HG03175 (cell line): ENCODE measurements around the gene TTC28.

Source experiments
- ATAC-seq: cut with Tn5 transposase; IDR thresholded peaks from one replicate; pipeline ENCODE4 v1.9.1; 2021; ENCODE audit warnings: mild to moderate bottlenecking, moderate library complexity; ENCODE audit not compliant: unreplicated experiment

Gene TTC28

DNA sequence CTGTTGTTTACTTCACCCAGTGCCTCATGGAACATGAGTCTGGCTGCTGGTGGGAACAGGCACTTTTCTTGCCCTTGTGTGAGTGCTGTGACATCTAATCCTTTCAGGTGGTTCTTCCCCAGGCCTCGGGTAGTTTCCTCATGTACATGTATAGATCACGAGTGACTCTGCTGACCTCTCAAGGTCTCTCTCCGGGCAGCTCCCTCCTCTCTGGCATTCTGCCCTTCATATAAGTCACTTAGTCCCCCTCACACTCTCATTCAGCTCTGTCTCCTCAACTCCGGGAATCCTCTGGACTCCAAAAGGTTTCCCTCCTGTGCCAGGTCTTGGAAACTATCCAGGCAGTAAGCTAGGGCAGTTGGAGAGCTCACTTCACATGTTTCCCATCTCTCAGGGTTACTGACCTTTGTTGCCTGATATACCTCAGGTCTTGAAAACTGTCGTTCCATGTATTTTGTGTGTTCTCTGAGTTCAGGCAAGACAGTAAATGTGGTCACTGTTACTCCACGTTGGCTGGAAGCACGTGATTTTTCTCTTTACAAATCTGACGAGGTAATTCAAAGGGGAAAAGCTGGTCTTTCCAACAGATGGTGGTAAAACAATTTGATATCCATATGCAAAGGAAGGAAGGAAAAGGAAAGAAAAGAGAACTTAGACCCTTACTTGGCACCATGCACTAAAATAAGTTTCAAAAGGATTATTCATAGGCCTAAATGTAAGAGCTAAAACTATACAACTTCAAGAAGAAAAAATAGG is 720.1 kb downstream of the TTC28 start:
- no peak for ATAC-seq

DNA sequence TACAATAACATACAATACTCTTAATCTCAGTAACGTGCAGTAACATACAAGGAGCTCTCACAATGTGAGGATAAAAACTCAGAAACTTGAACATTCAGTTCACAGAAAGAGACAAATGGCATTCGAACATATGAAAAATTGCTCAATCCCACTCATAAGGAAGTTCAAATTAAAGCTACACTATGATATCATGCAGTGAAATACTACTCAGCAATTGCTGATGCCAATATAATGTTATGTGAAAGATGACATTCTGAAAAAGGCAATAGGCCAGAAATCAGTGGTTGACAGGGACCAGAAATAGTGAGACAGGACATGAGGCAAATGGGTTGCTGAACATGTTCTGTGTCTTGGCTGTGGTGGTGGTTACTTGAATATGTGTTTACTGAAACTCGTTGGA is 726.9 kb downstream of the TTC28 start:
- ATAC-seq = no peak

DNA sequence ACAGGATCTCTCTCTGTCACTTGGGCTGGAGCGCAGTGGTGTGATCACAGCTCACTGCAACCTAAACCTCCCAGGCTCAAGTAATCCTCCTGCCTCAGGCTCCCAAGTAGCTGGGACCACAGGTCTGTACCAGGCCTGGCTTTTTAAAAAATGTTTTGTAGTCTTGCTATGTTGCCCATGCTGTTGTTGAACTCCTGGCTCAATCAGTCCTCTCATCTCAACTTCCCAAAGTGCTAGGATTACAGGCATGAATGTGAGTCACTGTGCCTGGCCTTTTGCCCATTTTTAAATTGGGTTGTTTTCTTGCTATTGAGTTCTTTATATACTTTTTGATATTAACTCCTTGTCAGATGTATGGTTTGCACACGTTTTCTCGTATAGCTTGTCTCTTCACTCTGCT is 727.5 kb downstream of the TTC28 start:
- ATAC-seq = no peak

DNA sequence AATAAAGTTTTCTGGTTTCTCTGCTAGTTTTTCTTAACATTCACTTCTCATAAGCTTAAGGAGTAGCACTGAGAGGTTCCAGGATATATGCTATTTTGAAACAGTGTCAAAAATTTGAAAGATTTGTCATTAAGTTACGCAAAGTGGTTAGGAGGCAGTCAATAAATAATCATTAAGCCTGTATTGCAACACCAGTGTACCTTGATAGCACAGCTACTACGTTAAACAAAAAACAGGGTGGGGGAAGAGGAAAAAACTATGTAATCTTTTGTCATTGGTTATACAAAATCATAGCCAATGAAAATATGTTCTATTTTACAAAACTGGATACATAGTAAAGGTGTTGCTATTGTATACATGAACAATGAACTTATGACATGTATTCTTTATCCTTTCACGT is 730.2 kb downstream of the TTC28 start:
- no peak for ATAC-seq

DNA sequence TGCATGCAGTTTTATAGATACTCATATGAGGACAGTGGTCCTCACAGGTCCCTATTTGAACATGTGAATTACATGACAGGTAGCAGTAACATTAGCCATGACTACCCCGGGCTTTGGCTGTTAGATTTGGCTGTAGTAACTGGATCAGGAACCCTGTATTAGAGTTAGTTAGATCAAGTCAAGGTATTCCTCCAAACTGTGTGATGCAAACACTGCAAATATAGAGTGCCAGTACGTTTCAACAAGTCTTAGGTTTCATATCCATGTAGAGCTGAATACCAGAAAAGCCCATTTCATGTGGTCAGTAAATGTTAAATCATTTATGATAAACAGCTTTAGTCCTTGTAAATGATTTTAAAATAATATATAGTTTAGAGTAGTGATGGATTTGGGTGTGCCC is 731.1 kb downstream of the TTC28 start:
- ATAC-seq = no peak

DNA sequence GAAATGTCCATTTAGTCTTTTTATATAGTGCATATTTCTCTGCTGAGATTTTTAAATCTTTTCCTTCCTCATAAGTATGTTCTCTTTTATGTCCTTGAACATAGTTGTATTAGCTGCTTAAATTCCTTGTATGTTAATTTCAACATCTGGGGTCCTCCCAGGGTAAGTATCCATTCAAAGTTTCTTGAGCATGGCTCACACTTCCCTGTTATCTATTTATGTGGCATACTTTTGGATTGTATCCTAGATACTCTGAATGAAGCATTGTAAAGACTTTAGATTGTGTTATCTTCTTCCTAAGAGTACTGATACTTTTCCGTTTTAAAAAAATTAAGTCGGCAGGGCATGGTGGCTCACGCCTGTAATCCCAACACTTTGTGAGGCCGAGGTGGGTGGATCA is 732.2 kb downstream of the TTC28 start:
- ATAC-seq = no peak

DNA sequence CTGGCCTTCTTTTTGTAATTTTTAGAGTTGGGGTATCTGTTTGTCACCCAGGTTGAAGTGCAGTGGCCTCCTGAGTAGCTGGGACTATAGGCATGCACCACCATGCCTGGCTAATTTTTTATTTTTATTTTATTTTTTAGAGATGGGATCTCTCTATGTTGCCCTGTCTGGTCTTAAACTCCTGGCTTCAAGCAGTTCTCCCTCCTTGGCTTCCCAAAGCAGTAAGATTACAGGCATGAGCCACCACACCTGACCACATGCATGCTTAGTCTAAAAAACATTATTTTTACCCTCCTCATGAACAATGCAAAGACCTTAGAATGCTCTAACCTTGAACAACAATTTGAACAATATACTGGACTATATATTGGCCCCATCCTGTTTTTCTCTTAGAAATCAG is 738.5 kb downstream of the TTC28 start:
- no peak for ATAC-seq

DNA sequence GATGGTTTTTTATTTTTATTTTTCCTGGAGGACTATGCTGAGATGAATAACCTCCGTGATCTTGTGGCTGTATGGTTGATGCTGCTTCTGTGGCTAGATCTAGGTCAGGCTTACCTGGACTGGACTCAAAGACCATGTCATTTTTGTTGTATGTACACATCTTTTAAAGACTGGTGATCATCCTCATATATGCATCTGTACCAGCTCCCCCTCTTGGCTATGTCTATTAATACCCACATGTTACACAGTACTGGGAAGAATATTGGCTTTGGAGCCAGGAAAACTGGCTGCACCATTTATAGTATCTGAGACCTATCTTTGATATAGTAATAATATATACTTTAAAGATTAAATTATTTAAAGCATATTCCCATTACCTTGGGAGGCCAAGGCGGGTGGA is 742.2 kb downstream of the TTC28 start:
- no peak for ATAC-seq

DNA sequence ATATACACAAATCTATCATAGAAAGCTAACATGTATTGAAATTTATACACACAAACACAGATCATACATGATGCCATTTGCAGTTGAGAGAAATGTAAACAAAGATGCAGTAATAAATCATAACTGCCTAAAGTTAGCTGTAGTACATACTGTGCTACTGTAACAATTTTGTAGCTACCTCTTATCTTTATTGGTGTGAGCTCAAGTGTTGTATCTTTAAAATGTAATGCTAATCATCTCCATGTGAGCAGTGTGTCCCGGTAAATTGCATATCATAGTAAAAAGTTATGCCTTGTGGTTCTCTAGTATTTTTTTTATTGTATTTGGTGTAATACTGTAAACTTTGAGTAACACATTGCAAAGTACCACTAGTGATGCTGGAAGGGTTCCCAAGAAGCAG is 743.7 kb downstream of the TTC28 start:
- ATAC-seq = no peak

DNA sequence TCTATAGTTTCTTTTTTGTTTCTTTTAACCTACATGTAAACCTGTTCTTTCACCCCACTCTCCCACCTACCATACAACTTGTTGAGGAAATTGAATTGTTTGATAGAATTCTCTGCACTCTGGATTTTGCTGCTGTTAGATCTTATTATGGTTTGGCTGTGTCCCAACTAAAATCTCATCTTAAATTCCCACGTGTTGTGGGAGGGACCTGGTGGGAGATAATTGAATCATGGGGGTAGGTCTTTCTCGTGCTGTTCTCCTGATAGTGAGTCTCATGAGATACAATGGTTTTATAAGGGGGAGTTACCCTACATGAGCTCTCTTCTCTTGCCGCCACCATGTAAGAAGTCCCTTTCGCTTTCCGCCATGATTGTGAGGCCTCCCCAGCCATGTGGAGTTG is 745.6 kb downstream of the TTC28 start:
- ATAC-seq = no peak

DNA sequence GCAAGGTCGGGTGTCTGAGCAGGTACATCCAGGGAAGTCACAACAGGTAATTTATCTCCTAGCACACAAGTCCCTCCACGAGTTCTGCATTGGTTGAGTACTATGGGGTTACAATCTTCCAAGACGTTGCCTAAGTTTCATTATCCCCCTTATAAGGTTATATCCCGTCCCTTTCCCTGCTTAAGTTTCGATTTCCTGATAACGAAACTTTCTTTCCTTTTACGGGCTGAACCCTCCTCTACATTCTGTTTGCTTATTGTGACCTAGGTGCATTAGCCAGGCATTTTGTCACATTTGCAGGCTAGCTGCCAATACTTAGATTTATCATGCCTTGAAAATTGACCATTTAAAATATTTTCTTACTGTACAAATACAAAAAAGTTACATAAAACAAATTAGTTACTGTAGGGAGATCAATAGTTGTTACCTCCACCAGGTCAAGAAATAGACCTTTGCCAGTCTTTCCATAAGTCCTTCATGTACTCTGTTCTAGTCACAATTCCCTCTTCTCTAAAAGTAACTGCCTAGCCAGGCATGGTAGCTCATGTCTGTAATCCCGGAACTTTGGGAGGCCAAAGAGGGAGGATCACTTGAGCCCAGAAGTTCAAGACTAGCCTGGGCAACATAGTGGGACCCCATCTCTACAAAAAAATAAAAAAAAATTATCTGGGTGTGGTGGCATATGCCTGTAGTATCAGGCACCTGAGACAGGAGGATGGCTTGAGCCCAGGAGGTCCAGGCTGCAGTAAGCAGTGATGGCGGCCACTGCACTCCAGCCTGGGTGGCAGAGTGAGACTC is 746.3 kb downstream of the TTC28 start:
- no peak for ATAC-seq

DNA sequence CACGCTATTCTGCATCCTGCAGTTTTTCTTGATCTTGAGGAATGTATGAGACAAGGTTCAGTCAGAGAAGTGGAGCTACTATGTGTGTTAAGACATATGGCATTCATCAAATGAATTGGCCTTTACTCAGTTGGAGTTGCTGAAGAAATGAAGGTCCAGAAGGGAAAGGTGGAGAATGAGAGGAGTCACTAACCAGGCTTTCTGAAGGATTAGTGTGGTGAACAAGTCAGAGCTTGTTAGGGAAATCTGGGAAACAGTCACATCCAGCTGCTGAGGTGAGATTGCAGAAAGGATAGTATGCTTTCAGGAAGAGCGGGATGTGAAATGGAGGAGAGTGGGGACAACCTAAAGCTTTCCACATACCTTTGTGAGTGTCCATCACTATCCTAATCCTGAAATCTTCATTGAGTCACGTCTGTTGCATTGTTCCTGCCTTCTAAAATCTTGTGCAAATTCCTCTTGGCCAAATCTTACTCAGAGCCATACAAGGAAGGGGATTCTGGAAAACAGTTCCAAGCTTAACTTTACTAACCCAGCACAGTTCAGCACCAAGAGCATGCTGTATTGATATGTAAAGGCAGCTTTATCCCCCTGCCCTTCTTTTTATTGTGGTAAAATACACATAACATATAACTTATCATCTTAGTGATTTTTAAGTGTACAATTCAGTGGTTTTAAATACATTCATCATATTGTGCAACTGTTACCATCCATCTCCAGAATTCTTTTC is 749.1 kb downstream of the TTC28 start:
- no peak for ATAC-seq
